ENCODE data around the gene MIPEP. TPM values are rescaled to one million over a fixed set of nuclear protein-coding genes. Genes with fewer than 3 reads are reported as not detected.

MIPEP gene
- total and polyA plus RNA-seq, 10 of the 15 experiments (the other 5 are each of a cell fraction or from before 2014, with no cell fraction given): 15.6 to 56.2 (median 29.8) TPM

GRCh38 chr13:23686948-23687347, 202.3 kb downstream of the MIPEP start:
- WGBS (ENCODE audit: insufficient coverage, insufficient replicate concordance, low lambda C conversion rate, missing lambda C conversion rate): 46% methylated on average over 3 of the region's 3 CpGs
- H3K4me1 ChIP-seq (ENCODE audit: control insufficient read depth, insufficient read depth, low read length): no peaks in the 10 kb centered on the region
- no peaks in the 10 kb centered on the region for H3K79me2 ChIP-seq (ENCODE audit: control insufficient read depth, insufficient read depth, low read length)
- TF ChIP-seq MEF2B (IDR thresholded peaks at IDR 0.05; ENCODE audit: partially characterized antibody, poor library complexity, severe bottlenecking) (no peak), EP300 (IDR thresholded peaks at IDR 0.05; ENCODE audit: borderline replicate concordance in 1 of 2, control insufficient read depth in 1 of 2, low read depth in 2 of 2, low read length in 2 of 2) (no peak), RFX5 (IDR thresholded peaks at IDR 0.05; ENCODE audit: low read depth, low read length) (no peak), FOXM1 (IDR thresholded peaks at IDR 0.05; ENCODE audit: low read depth, low read length) (no peak)
- no peak overlapping the region for H3K4me2 ChIP-seq (ENCODE audit: control insufficient read depth, insufficient read depth)
- no peaks in the 10 kb centered on the region; the same call in 2 of the 3 replicates for H3K9me3 ChIP-seq (replicated peaks; ENCODE audit: control insufficient read depth, insufficient read depth, low read length)
- H3K36me3 ChIP-seq (ENCODE audit: control insufficient read depth in 2 of 2, insufficient read depth in 2 of 2, low read length in 1 of 2): no peaks in the 10 kb centered on the region
- no peak overlapping the region for H3K4me3 ChIP-seq
- ChIA-PET RAD21 (ENCODE audit: unreplicated experiment) (no interaction called here), POLR2A (no interaction called here), CTCF (interaction anchor here (1.2 kb wide), 2 partner anchors 11 to 84 kb away, joined by 4 read pairs; no protein-coding TSS in a partner anchor), SMC1A (ENCODE audit: uncharacterized antibody, unreplicated experiment) (no interaction called here)
- in situ Hi-C loops (cut with MboI): no loop called here
- no peaks in the 10 kb centered on the region for H3K27me3 ChIP-seq (replicated peaks in 1 of 2; ENCODE audit: control insufficient read depth in 2 of 2, insufficient read depth in 2 of 2, low read length in 1 of 2)
- no peak overlapping the region for H3K27ac ChIP-seq (ENCODE audit: control insufficient read depth, insufficient read depth)
- H2AFZ ChIP-seq (ENCODE audit: control insufficient read depth, low read depth, low read length): no peak overlapping the region; the same call in 1 of the 2 replicates
- no peak for FAIRE-seq
- ATAC-seq: no peak
- DNase-seq (ENCODE audit: low read depth, low spot score): no peak
- no peak overlapping the region for H3K9ac ChIP-seq (ENCODE audit: control insufficient read depth, insufficient read depth, low read length)
- BruUV-seq (replicated peaks): no TSS peak
- intact Hi-C loops (cut with micrococcal nuclease; ENCODE audit: unreplicated experiment): no loop called here
- H4K20me1 ChIP-seq (ENCODE audit: control insufficient read depth, insufficient read depth): no peaks in the 10 kb centered on the region

GRCh38 chr13:23685416-23685815, 203.8 kb downstream of the MIPEP start:
- Histone ChIP-seq H4K20me1 (ENCODE audit: control insufficient read depth, insufficient read depth) (no peaks in the 10 kb centered on the region), H3K4me3 (no peak overlapping the region), H3K79me2 (ENCODE audit: control insufficient read depth, insufficient read depth, low read length) (no peaks in the 10 kb centered on the region), H3K36me3 (ENCODE audit: control insufficient read depth in 2 of 2, insufficient read depth in 2 of 2, low read length in 1 of 2) (no peaks in the 10 kb centered on the region), H3K4me1 (ENCODE audit: control insufficient read depth, insufficient read depth, low read length) (no peaks in the 10 kb centered on the region), H3K27ac (ENCODE audit: control insufficient read depth, insufficient read depth) (no peak overlapping the region), H3K9me3 (replicated peaks; ENCODE audit: control insufficient read depth, insufficient read depth, low read length) (no peaks in the 10 kb centered on the region; the same call in 2 of the 3 replicates), H3K27me3 (replicated peaks in 1 of 2; ENCODE audit: control insufficient read depth in 2 of 2, insufficient read depth in 2 of 2, low read length in 1 of 2) (no peaks in the 10 kb centered on the region), H3K4me2 (ENCODE audit: control insufficient read depth, insufficient read depth) (no peak overlapping the region), H3K9ac (ENCODE audit: control insufficient read depth, insufficient read depth, low read length) (no peak overlapping the region), H2AFZ (ENCODE audit: control insufficient read depth, low read depth, low read length) (no peak overlapping the region)
- intact Hi-C loops (cut with micrococcal nuclease; ENCODE audit: unreplicated experiment): no loop called here
- SMC1A ChIA-PET (ENCODE audit: uncharacterized antibody, unreplicated experiment): interaction anchor here (0.5 to 1.7 kb wide), 3 partner anchors 12 to 137 kb away, joined by 3 to 4 read pairs (median 4); no protein-coding TSS in a partner anchor
- no TSS peak for BruUV-seq (replicated peaks)
- WGBS (ENCODE audit: insufficient coverage, insufficient replicate concordance, low lambda C conversion rate, missing lambda C conversion rate): 0% methylated on average over 1 of the region's 1 CpG
- POLR2A ChIA-PET: interaction anchor here (0.5 kb wide), 1 partner anchor 110 kb away, joined by 4 read pairs; no protein-coding TSS in a partner anchor
- DNase-seq (ENCODE audit: low read depth, low spot score): no peak
- FAIRE-seq: no peak
- CTCF ChIA-PET: no interaction called here
- RAD21 ChIA-PET (ENCODE audit: unreplicated experiment): no interaction called here
- no peak for ATAC-seq
- in situ Hi-C loops (cut with MboI): no loop called here
- TF ChIP-seq SUZ12 (IDR thresholded peaks at IDR 0.05; ENCODE audit: unreplicated experiment) (no peak), CTCF (IDR thresholded peaks at IDR 0.05 in 2 of 3, conservative IDR thresholded peaks at IDR 0.05 in 1 of 3; ENCODE audit: control insufficient read depth in 2 of 3, extremely low read depth in 1 of 3, insufficient read depth in 1 of 3, low read depth in 3 of 3, low read length in 3 of 3) (no peak), ZBTB4 (CRISPR knock-in tag; IDR thresholded peaks at IDR 0.05) (no peak)

Measured in GM12878 (cell line).